GM21423 (cell line): ENCODE results near the gene APOA5.
A peak's percentile ranks its signal among the peaks of the same experiment; 100 is the strongest.
"Not testable (repeated sequence)": the region's sequence is repeated elsewhere in the genome, so short reads cannot be mapped to it uniquely, and the experiment has no call there.

ENCODE experiments used
- ATAC-seq: cut with Tn5 transposase; IDR thresholded peaks from one replicate; pipeline ENCODE4 v1.9.1; 2021; ENCODE audit warnings: mild to moderate bottlenecking, moderate library complexity; ENCODE audit not compliant: unreplicated experiment

The APOA5 gene

GRCh38 chr11:116776522-116776984 lies 15.1 kb downstream of the APOA5 start:
- no peak for ATAC-seq

GRCh38 chr11:116775975-116776374 lies 15.7 kb downstream of the APOA5 start:
- no peak for ATAC-seq

GRCh38 chr11:116774661-116775060 lies 17.0 kb downstream of the APOA5 start:
- no peak for ATAC-seq

DNA sequence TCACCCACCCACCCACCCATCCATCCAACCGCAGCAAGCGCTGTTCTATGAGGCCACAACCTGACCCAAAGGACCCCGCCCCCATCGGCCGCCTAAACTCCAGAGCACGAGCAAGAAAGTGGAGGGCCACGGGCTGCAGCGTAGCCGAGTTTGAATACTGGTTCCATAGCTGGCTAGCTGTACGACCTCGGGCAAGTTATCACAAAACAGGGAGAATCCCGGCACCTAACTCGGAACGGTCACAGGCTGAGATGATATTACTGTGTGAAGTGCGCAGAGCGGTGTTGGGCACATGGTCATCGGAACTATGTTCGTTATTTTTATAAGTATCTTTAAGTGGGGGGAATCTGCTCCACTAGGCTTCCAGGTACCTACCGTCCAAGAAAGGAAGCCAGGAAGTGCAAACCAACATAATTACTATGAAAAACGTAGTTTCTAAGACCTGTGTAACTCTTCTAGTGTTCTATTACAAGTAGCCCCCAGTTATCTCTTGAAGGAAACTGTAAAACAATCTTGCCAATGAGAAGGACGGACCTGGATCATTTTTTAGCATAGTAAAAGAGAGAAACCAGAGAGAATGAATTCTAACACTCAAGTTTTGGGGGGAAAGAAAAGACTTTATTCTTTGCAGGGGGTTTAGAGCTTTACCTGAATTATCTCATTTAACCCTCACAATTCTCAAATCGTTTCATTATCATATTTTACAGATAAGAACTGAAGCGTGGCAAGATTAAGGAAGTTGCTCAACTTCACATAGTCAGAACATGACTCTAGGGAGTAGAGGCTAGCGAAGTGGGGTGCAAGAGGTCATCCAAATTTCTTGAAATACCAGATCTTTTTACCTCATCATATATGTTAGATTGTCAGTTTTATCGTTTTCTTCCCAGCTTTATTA lies 18.2 kb downstream of the APOA5 start:
- peak; percentile 35 for ATAC-seq

DNA sequence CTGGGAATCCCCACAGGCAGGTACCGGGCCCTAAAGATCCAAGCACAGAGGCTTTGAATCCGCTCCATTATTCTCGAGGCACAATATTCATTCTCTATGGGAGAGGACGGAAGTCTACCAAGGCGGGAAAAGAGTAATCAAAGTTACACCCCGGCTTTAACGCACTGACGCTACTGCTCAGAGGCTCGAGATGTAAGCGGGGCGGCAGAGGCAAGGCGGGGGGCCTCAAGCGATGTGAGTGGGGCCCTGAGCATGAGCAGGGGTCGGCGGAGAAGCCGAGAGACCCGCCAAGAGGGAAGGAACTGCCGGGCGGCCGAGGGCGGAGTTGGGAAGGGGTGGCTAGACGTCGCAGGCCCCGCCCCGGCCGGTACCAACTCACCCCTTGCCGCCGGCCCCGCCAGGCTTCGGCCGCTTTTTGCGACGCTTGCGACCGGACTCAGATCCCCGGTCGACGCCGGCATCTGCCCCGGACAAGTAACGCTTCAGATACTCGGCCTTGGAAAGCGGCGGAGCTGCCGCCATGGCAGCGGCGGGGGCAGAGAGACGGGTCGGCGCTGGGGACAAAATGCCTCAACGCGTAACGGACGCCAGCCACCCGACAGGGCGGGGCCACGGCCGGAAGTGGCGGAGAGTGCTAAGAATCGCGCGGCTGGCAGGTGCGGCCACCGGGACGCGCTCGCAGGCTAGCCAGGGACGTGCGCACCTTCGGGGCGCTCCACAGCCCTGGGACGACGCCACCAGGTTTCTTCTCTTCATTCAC lies 19.1 kb downstream of the APOA5 start, which contains the start of gene BUD13:
Gene BUD13, minus strand, starts transcription at position 545 of the 760 bp plus-strand sequence. Its CDS starts 23 bp downstream, at position 522.
- peak; percentile 87 for ATAC-seq

GRCh38 chr11:116771935-116772334 lies 19.7 kb downstream of the APOA5 start:
- ATAC-seq: no peak

GRCh38 chr11:116762132-116762531 lies 29.5 kb downstream of the APOA5 start:
- no peak for ATAC-seq

- not testable (repeated sequence) for ATAC-seq
Measured at GRCh38 chr11:116756044-116756443, 35.6 kb downstream of the APOA5 start.

DNA sequence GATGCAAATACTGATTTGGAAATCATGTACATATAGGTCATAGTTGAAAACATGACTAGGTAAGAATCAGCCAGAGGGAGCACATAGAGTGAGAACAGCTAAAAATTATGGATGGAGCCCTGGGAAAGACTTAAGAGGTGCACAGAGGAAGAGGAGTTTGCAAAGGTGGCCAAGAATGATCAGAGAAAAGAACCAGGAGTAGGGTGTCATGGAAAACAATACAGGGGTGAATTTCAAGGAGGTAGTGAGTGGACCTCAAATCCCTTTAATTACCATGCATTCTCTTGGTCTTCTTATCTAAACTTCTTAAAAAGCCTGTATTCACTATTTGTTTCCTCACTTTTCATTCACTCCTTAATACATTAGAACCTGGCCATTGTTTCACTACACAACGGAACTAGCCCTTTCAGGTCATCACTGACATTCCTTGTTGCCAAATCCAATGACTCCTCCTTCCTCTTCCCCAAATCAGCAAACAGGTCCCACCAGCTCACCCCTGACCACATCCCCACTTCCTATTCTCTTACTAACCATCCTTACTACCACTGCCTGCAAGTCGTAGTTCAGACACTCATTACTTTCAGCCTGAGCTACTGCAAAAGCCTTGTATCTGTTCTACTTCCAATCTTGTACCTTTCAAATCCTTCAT lies 41.5 kb downstream of the APOA5 start:
- ATAC-seq: no peak

GRCh38 chr11:116742104-116742503 lies 49.6 kb downstream of the APOA5 start:
- no peak for ATAC-seq

DNA sequence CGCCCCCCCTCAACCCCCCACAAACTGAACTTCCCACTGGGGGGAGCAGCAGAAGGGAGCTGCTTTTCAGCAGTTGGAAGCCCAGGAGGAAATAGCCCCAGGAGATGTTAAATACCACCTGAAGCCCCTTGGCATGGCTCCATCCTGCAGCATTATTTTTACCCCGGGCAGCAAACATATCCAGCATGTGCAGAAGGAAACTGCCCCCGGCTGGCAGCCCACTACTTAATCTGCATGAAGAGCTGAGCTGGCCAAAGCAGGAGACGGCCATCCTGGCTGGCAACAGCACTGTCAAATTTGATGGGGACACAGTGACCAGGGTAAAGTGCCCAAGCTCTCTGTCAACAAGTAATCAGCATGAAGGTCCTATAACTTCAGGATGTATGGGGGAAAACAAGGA lies 50.9 kb downstream of the APOA5 start:
- no peak for ATAC-seq
